Body of pancreas (tissue), 4 donors: ENCODE measurements around the gene CMTM4.

ENCODE experiments used
- POLR2A ChIP-seq, 3 donors: fragments of 450-650 bp; IDR thresholded peaks; one replicate each; pipeline ENCODE4 v1.6.1; 2016; ENCODE audit warnings: antibody characterized with exemption in 3 of 3, mild to moderate bottlenecking in 2 of 3
- TF ChIP-seq, protein P1 (sequence below), 7 experiments: fragments of 450-650 bp in 4 of 7; fragments of 200-600 bp in 3 of 7; sonication (generic) in 3 of 7; IDR thresholded peaks; one replicate each; pipeline ENCODE4 v1.5.1; 2016 to 2019; ENCODE audit warnings: antibody characterized with exemption in 7 of 7

DNA sequence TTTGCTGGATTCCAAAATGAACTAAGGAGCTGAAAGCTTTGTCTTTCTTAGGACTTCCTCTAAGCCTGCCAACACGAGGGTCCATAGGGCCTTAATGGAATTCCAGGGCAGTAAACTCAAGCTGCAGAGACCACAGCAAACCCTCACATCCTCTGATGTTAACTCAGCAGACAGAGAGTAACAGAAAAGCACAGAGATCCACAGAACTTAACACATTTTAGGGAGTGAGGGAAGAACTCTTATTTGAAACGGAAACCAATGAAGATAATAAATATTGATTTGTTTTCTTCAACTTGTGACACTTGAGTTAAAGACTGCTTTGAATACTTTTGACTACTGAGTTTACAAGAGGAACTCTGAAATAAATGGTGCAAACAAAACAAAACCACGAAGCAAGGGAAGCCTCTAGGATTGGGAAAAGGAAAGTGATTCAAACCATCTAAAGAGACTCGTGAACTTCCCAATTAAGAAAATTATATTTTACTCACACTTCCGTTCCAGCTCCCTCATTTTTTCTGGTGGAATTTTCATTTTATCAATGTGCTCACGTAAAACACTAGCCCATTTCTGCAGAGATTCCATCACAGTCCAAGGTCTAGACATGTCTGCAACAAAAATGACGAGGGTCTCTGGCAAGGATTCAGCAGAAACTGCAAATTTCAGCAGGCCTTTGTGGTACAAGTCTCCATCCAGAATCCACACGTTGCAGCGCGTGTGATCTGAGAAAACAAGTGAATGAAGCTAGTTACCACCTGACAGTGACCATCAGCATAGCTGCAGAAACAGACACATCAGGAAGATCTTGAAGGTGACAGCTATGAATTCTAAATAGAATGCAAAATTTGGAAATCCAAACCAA is 45.6 kb upstream of the CMTM4 start:
- TF ChIP-seq, protein P1, sequence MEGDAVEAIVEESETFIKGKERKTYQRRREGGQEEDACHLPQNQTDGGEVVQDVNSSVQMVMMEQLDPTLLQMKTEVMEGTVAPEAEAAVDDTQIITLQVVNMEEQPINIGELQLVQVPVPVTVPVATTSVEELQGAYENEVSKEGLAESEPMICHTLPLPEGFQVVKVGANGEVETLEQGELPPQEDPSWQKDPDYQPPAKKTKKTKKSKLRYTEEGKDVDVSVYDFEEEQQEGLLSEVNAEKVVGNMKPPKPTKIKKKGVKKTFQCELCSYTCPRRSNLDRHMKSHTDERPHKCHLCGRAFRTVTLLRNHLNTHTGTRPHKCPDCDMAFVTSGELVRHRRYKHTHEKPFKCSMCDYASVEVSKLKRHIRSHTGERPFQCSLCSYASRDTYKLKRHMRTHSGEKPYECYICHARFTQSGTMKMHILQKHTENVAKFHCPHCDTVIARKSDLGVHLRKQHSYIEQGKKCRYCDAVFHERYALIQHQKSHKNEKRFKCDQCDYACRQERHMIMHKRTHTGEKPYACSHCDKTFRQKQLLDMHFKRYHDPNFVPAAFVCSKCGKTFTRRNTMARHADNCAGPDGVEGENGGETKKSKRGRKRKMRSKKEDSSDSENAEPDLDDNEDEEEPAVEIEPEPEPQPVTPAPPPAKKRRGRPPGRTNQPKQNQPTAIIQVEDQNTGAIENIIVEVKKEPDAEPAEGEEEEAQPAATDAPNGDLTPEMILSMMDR (IDR thresholded peaks at IDR 0.05) = no peak
- no peak for TF ChIP-seq POLR2A (IDR thresholded peaks at IDR 0.05)
